ENCODE measurements around the gene FAM50A.

Gene FAM50A

GRCh38 chrX:154463611-154464220, 19.8 kb downstream of the FAM50A start:
- H3K4me3 ChIP-seq (replicated peaks; ENCODE audit: low read depth, low read length): no peak overlapping the region
- TF ChIP-seq CTCF (IDR thresholded peaks at IDR 0.05; ENCODE audit: low read depth, low read length, missing control alignments): no peak
- DNase-seq (ENCODE audit: extremely low read depth, low read depth): no peak

GRCh38 chrX:154464806-154465365, 20.9 kb downstream of the FAM50A start:
- no peak for TF ChIP-seq CTCF (IDR thresholded peaks at IDR 0.05; ENCODE audit: low read depth, low read length, missing control alignments)
- DNase-seq (ENCODE audit: extremely low read depth, low read depth): no peak
- H3K4me3 ChIP-seq (replicated peaks; ENCODE audit: low read depth, low read length): no peak overlapping the region

GRCh38 chrX:154465601-154466000, 21.7 kb downstream of the FAM50A start:
- DNase-seq (ENCODE audit: extremely low read depth, low read depth): no peak
- no peak overlapping the region for H3K4me3 ChIP-seq (replicated peaks; ENCODE audit: low read depth, low read length)
- no peak for TF ChIP-seq CTCF (IDR thresholded peaks at IDR 0.05; ENCODE audit: low read depth, low read length, missing control alignments)

- H3K4me3 ChIP-seq (replicated peaks; ENCODE audit: low read depth, low read length): no peak overlapping the region
- DNase-seq (ENCODE audit: extremely low read depth, low read depth): no peak
- TF ChIP-seq CTCF (IDR thresholded peaks at IDR 0.05; ENCODE audit: low read depth, low read length, missing control alignments): no peak
Observed at GRCh38 chrX:154466036-154466435, 22.1 kb downstream of the FAM50A start.

- H3K4me3 ChIP-seq (replicated peaks; ENCODE audit: low read depth, low read length): no peak overlapping the region
- no peak for DNase-seq (ENCODE audit: extremely low read depth, low read depth)
- no peak for TF ChIP-seq CTCF (IDR thresholded peaks at IDR 0.05; ENCODE audit: low read depth, low read length, missing control alignments)
Observed at GRCh38 chrX:154466907-154467306, 23.0 kb downstream of the FAM50A start.

- no peak for TF ChIP-seq CTCF (IDR thresholded peaks at IDR 0.05; ENCODE audit: low read depth, low read length, missing control alignments)
- no peak overlapping the region for H3K4me3 ChIP-seq (replicated peaks; ENCODE audit: low read depth, low read length)
- no peak for DNase-seq (ENCODE audit: extremely low read depth, low read depth)
Observed at GRCh38 chrX:154467556-154467955, 23.6 kb downstream of the FAM50A start.

- no peak for DNase-seq (ENCODE audit: extremely low read depth, low read depth)
- TF ChIP-seq CTCF (IDR thresholded peaks at IDR 0.05; ENCODE audit: low read depth, low read length, missing control alignments): no peak
- no peak overlapping the region for H3K4me3 ChIP-seq (replicated peaks; ENCODE audit: low read depth, low read length)
Observed at GRCh38 chrX:154468217-154468616, 24.3 kb downstream of the FAM50A start.

Measured in HFF-Myc (cell line).